Liver (tissue), 3 donors: ENCODE measurements around the gene PTPRB.

ENCODE experiments used
- EGR1 ChIP-seq, 2 donors: IDR thresholded peaks; 2 replicates each; pipeline ENCODE4 v1.6.1; 2016 to 2018; ENCODE audit warnings: antibody characterized with exemption in 2 of 2, low read depth in 2 of 2
- GABPA ChIP-seq, 2 donors: IDR thresholded peaks in 1 of 2; conservative IDR thresholded peaks in 1 of 2; 2 replicates each; pipeline ENCODE4 v1.6.1; 2016; ENCODE audit warnings: antibody characterized with exemption in 2 of 2, mild to moderate bottlenecking in 1 of 2, moderate library complexity in 1 of 2
- NR2F2 ChIP-seq: IDR thresholded peaks from 2 replicates; pipeline ENCODE4 v1.6.1; 2016; ENCODE audit warnings: antibody characterized with exemption
- RAD21 ChIP-seq, 2 donors: IDR thresholded peaks; 2 replicates each; pipeline ENCODE4 v1.6.1; 2016; ENCODE audit warnings: antibody characterized with exemption in 2 of 2, mild to moderate bottlenecking in 2 of 2
- SP1 ChIP-seq: IDR thresholded peaks from 2 replicates; pipeline ENCODE4 v1.6.1; 2018; ENCODE audit warnings: antibody characterized with exemption, mild to moderate bottlenecking
- TF ChIP-seq, protein P1 (sequence below): fragments of 150-350 bp; IDR thresholded peaks from 2 replicates; pipeline ENCODE4 v1.5.1; 2017; ENCODE audit warnings: improper control_type of control experiment, low read depth, low read length; ENCODE audit not compliant: missing input control
- TF ChIP-seq, protein P2 (sequence below): IDR thresholded peaks from 2 replicates; pipeline ENCODE4 v1.6.1; 2016; ENCODE audit warnings: antibody characterized with exemption
- TF ChIP-seq, protein P3 (sequence below): IDR thresholded peaks from 2 replicates; pipeline ENCODE4 v1.6.1; 2016; ENCODE audit warnings: antibody characterized with exemption, mild to moderate bottlenecking
- TF ChIP-seq, protein P4 (sequence below): IDR thresholded peaks from 2 replicates; pipeline ENCODE4 v1.6.1; 2016; ENCODE audit warnings: antibody characterized with exemption
- donor health status: healthy.
- donor health status: healthy.

DNA sequence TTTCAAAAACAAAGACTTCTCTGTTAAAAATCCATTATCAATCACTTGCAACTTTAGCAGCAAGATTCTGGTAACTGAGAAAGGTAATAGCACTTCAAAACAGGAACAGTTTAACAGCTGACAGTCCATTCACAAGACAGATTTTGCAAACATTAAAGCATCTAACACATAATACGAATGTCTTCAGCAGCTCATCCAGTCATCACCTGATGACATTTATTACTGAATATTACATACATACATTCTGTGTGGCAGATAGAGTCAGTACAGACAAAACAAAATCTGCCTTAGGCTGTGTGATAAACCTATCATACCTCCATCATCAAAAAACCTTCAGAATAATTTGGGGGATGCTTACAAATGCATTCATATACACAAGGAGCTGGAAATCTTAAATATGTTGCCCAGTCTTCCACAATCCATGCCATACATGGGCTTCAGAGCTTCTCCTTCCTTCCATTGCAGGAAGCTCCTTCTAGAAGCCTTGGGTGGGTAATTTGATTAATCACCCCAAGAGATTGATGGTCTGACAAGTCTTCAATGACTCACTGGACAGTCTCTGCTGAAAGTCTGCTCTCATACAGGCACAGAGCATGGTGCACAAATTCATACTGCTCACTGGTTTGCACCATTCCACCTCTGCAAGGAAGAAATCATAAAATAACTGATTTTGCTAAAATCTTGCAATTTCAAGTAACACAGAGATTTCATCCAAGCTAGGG, 1.6 kb upstream of the PTPRB start:
- no peak for TF ChIP-seq EGR1 (IDR thresholded peaks at IDR 0.05; ENCODE audit: low read depth in 2 of 2)
- TF ChIP-seq, protein P1, sequence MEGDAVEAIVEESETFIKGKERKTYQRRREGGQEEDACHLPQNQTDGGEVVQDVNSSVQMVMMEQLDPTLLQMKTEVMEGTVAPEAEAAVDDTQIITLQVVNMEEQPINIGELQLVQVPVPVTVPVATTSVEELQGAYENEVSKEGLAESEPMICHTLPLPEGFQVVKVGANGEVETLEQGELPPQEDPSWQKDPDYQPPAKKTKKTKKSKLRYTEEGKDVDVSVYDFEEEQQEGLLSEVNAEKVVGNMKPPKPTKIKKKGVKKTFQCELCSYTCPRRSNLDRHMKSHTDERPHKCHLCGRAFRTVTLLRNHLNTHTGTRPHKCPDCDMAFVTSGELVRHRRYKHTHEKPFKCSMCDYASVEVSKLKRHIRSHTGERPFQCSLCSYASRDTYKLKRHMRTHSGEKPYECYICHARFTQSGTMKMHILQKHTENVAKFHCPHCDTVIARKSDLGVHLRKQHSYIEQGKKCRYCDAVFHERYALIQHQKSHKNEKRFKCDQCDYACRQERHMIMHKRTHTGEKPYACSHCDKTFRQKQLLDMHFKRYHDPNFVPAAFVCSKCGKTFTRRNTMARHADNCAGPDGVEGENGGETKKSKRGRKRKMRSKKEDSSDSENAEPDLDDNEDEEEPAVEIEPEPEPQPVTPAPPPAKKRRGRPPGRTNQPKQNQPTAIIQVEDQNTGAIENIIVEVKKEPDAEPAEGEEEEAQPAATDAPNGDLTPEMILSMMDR, result no peak
- no peak for TF ChIP-seq GABPA (IDR thresholded peaks at IDR 0.05 in 1 of 2, conservative IDR thresholded peaks at IDR 0.05 in 1 of 2)
- TF ChIP-seq, protein P2, sequence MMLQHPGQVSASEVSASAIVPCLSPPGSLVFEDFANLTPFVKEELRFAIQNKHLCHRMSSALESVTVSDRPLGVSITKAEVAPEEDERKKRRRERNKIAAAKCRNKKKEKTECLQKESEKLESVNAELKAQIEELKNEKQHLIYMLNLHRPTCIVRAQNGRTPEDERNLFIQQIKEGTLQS, result no peak
- TF ChIP-seq, protein P3, sequence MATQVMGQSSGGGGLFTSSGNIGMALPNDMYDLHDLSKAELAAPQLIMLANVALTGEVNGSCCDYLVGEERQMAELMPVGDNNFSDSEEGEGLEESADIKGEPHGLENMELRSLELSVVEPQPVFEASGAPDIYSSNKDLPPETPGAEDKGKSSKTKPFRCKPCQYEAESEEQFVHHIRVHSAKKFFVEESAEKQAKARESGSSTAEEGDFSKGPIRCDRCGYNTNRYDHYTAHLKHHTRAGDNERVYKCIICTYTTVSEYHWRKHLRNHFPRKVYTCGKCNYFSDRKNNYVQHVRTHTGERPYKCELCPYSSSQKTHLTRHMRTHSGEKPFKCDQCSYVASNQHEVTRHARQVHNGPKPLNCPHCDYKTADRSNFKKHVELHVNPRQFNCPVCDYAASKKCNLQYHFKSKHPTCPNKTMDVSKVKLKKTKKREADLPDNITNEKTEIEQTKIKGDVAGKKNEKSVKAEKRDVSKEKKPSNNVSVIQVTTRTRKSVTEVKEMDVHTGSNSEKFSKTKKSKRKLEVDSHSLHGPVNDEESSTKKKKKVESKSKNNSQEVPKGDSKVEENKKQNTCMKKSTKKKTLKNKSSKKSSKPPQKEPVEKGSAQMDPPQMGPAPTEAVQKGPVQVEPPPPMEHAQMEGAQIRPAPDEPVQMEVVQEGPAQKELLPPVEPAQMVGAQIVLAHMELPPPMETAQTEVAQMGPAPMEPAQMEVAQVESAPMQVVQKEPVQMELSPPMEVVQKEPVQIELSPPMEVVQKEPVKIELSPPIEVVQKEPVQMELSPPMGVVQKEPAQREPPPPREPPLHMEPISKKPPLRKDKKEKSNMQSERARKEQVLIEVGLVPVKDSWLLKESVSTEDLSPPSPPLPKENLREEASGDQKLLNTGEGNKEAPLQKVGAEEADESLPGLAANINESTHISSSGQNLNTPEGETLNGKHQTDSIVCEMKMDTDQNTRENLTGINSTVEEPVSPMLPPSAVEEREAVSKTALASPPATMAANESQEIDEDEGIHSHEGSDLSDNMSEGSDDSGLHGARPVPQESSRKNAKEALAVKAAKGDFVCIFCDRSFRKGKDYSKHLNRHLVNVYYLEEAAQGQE, result no peak
- TF ChIP-seq SP1, result no peak
- TF ChIP-seq RAD21 (IDR thresholded peaks at IDR 0.05), result no peak
- TF ChIP-seq NR2F2, result no peak
- TF ChIP-seq, protein P4, sequence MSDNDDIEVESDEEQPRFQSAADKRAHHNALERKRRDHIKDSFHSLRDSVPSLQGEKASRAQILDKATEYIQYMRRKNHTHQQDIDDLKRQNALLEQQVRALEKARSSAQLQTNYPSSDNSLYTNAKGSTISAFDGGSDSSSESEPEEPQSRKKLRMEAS, result no peak
